ENCODE results near the gene ZNF425.

The ZNF425 gene, protein sequence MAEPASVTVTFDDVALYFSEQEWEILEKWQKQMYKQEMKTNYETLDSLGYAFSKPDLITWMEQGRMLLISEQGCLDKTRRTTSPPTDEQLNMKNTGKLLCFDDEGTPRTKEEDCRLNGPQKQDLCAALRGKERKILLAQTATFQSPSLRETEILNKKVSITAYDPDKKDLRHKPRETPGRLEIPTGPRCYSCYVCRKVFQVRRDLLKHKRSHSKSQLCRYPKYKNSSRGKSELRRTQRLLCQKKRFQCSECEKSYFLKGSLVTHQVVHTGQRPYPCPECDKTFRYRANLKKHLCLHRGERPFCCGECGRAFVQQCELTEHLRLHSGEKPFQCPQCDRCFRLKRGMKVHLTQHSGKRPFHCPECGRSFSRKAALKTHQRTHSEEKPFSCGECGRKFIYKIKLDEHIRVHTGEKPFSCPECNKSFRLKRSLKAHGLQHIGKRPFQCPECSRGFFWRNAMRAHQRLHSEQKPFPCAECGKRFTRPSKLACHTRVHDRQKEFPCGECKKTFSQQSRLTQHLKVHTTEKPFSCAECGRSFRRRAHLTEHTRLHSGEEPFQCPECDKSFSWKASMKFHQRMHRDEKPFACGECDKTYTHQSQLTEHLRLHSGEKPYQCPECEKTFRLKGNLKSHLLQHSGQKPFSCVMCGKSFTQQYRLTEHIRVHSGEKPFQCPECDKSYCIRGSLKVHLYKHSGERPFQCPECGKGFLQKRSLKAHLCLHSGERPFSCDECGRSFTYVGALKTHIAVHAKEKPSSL

GRCh38 chr7:149125863-149126661 is at the start of gene ZNF425:
Gene ZNF425 (minus strand): TSS chr7:149126324. CDS start chr7:149126213, 111 bp downstream.
- Mint-ChIP-seq H3K27me3 (ENCODE audit: low read depth) (no peaks in the 10 kb centered on the region), H3K4me3 (peak within 1 kb of the TSS; percentile 100), H3K27ac (peak within 1 kb of the TSS; percentile 100), H3K36me3 (ENCODE audit: low read depth) (peaks cover 31% of the 10 kb centered on the region), H3K9me3 (peaks cover 7% of the 10 kb centered on the region), H3K4me1 (ENCODE audit: low read depth) (peaks cover 19% of the 10 kb centered on the region)
- peak; percentile 93 for DNase-seq (ENCODE audit: low spot score)

- Mint-ChIP-seq H3K4me1 (ENCODE audit: low read depth) (no peaks in the 10 kb centered on the region), H3K27me3 (ENCODE audit: low read depth) (no peaks in the 10 kb centered on the region), H3K4me3 (no peak overlapping the region), H3K27ac (no peak overlapping the region), H3K9me3 (no peaks in the 10 kb centered on the region), H3K36me3 (ENCODE audit: low read depth) (peaks cover 42% of the 10 kb centered on the region)
- no peak for DNase-seq (ENCODE audit: low spot score)
Observed at GRCh38 chr7:149175150-149175549, 49.0 kb upstream of the ZNF425 start.

DNA sequence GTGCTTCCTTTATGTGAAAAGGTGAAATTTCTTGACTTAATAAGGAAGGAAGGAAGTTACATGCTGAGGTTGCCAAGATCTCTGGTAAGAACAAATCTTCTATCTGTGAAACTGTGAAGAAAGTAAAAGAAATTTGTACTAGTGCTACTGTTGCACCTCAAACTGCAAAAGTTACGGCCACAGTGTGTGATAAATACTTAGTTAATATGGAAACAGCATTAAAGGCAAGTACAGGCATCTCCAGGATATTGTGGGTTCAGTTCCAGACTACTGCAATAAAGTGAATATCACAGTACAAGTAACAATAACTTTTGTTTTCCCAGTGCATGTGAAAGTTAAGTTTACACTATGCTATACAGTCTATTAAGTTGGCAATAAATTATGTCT is 46.4 kb upstream of the ZNF425 start:
- no peaks in the 10 kb centered on the region for H3K27me3 Mint-ChIP-seq (ENCODE audit: low read depth)
- H3K9me3 Mint-ChIP-seq = no peaks in the 10 kb centered on the region
- H3K36me3 Mint-ChIP-seq (ENCODE audit: low read depth) = peaks cover 33% of the 10 kb centered on the region
- no peak overlapping the region for H3K27ac Mint-ChIP-seq
- DNase-seq (ENCODE audit: low spot score) = no peak
- no peaks in the 10 kb centered on the region for H3K4me1 Mint-ChIP-seq (ENCODE audit: low read depth)
- H3K4me3 Mint-ChIP-seq = no peak overlapping the region

DNA sequence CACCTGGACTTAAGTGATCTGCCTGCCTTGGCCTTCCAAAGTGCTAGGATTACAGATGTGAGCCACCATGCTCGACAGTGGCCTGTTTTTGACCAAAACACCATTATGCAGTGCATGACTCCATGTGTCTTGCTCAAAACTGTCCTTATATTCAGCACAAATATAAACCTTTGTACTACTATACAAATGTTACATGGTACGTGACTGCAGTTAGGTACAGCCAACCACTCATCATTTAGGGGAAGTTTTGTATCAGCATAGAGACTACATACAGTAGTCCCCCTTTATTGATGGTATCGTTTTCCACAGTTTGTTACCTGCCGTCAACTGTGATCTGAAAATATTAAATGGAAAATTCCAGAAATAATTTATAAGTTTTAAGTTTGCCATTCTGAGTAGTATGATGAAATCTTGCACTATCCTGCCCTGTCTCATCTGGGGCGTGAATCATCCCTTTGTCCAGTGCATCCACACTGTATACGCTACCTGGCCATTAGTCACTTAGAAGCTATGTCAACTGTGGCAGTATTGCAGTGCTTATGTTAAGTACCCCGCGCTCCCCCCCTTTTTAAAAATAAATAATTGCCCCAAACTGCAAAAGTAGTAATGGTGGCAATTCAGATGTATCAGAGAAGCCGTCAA is 45.9 kb upstream of the ZNF425 start:
- no peak for DNase-seq (ENCODE audit: low spot score)
- no peak overlapping the region for H3K4me3 Mint-ChIP-seq
- no peaks in the 10 kb centered on the region for H3K4me1 Mint-ChIP-seq (ENCODE audit: low read depth)
- no peaks in the 10 kb centered on the region for H3K9me3 Mint-ChIP-seq
- no peaks in the 10 kb centered on the region for H3K27me3 Mint-ChIP-seq (ENCODE audit: low read depth)
- no peak overlapping the region for H3K27ac Mint-ChIP-seq
- peaks cover 31% of the 10 kb centered on the region for H3K36me3 Mint-ChIP-seq (ENCODE audit: low read depth)

DNA sequence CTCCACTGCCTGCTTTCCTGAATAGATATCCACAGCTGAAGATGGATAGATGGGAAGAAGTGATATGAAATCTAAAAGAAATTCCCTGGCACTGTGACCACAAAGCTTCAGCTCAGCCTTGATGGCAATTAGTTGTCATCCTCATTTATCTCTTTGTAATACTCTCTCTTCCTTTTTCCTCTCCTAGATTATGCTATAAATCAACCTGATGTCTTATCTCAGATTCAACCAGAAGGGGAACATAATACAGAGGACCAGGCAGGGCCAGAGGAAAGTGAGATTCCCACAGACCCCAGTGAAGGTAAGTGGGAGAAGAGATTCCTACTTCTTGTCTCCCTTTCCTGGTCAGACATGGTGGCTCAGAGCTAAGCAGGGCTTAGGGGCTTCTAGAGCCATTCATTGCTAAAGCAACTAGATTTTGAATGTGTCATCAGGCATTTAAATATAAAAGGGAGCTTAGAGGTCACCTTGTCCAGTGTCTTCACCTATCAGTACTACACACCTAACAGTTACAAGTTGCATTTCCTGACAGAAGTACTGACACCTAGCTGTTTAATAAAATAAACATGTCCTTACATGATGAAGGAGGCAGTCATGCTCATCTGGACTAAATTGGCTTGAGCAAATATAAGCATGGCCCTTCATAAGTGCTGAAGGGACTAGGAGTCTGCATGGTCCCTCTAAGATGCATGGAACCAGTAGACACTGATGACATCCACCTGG is 40.7 kb upstream of the ZNF425 start:
- Mint-ChIP-seq H3K27ac (no peak overlapping the region), H3K36me3 (ENCODE audit: low read depth) (peaks cover 38% of the 10 kb centered on the region), H3K4me1 (ENCODE audit: low read depth) (peaks cover 3% of the 10 kb centered on the region), H3K9me3 (no peaks in the 10 kb centered on the region), H3K4me3 (no peak overlapping the region), H3K27me3 (ENCODE audit: low read depth) (no peaks in the 10 kb centered on the region)
- no peak for DNase-seq (ENCODE audit: low spot score)

GRCh38 chr7:149166142-149166541 is 40.0 kb upstream of the ZNF425 start:
- Mint-ChIP-seq H3K4me1 (ENCODE audit: low read depth) (peaks cover 6% of the 10 kb centered on the region), H3K27ac (no peak overlapping the region), H3K36me3 (ENCODE audit: low read depth) (peaks cover 42% of the 10 kb centered on the region)

DNA sequence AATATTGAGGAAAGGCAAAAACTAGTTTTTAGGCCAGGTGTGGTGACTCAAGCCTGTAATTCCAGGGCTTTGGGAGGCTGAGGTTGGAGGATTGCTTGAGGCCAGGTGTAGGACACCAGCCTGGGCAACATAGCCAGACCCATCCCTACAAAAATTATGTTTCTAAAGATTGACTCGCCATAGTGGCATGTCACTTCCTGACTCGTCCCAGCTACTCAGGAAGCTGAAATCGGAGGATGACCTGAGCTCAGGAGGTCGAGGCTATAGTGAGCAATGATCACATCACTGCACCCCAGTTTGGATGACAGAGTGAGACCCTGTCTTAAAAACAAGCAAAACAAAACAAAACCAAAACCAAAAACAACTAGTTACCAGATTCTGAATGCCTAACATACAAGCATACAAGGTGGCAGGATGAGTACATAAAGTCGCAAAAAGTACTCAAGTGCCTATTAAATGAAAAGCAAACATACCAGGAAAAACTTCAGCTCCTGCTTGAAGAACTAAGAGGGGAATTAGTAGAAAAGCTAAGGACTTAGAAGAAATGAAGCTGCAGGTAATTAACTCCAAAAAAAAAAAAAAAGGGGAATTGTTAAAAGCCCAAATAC is 35.2 kb upstream of the ZNF425 start:
- Mint-ChIP-seq H3K9me3 (no peaks in the 10 kb centered on the region), H3K4me1 (ENCODE audit: low read depth) (peaks cover 8% of the 10 kb centered on the region), H3K36me3 (ENCODE audit: low read depth) (peaks cover 32% of the 10 kb centered on the region), H3K27me3 (ENCODE audit: low read depth) (no peaks in the 10 kb centered on the region), H3K4me3 (no peak overlapping the region), H3K27ac (peak overlapping the region; percentile 41)
- DNase-seq (ENCODE audit: low spot score) = no peak

More at GRCh38 chr7:149166142-149166541, 40.0 kb upstream of the ZNF425 start:
- Mint-ChIP-seq H3K4me3 (no peak overlapping the region), H3K9me3 (no peaks in the 10 kb centered on the region), H3K27me3 (ENCODE audit: low read depth) (no peaks in the 10 kb centered on the region)
- DNase-seq (ENCODE audit: low spot score) = no peak

DNA sequence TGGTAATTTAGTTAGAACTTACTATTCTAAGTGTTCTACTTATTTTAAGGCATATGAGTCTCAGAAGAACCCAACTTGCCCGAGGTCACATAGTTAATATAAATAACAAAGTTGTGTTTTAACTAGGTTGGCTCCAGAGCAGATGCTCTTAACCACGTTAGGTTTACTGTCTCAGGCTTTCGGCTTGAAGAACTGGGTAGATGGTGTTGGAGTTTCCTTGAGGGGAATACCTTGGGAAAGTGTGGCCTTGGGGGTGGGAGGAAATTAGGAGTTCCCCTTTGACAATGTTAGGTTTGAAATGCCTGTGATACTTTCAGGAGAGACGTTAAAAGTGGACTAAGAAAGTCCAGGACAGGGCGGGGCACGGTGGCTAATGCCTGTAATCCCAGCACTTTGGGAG is 30.8 kb upstream of the ZNF425 start:
- H3K27me3 Mint-ChIP-seq (ENCODE audit: low read depth) = no peaks in the 10 kb centered on the region
- H3K4me3 Mint-ChIP-seq = no peak overlapping the region
- no peak overlapping the region for H3K27ac Mint-ChIP-seq
- H3K9me3 Mint-ChIP-seq = peaks cover 3% of the 10 kb centered on the region
- H3K36me3 Mint-ChIP-seq (ENCODE audit: low read depth) = peaks cover 39% of the 10 kb centered on the region
- no peak for DNase-seq (ENCODE audit: low spot score)
- peaks cover 5% of the 10 kb centered on the region for H3K4me1 Mint-ChIP-seq (ENCODE audit: low read depth)

GRCh38 chr7:149154056-149154455 is 27.9 kb upstream of the ZNF425 start:
- Mint-ChIP-seq H3K9me3 (peaks cover 3% of the 10 kb centered on the region), H3K27me3 (ENCODE audit: low read depth) (no peaks in the 10 kb centered on the region), H3K36me3 (ENCODE audit: low read depth) (peaks cover 35% of the 10 kb centered on the region), H3K4me3 (no peak overlapping the region), H3K4me1 (ENCODE audit: low read depth) (peaks cover 8% of the 10 kb centered on the region), H3K27ac (no peak overlapping the region)
- no peak for DNase-seq (ENCODE audit: low spot score)

DNA sequence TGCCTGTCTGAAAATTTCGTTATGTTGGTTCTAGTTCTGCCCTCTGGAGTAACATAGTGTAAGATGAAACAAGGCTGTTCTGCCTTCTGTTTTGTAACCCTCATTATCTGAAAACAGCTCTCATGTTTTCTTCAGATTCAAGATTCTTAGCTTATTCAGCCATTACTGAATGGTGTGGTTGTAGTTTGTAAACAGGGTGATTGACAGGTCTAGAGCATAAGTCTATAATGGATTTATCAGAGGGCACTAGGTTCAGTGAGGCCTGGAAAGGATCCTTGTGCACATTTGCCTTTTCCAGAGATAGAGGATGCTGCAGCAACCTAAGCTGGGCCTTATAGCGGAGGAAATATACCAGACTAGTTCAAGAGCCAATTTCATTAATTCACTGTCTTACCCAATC is 27.2 kb upstream of the ZNF425 start:
- Mint-ChIP-seq H3K9me3 (peaks cover 3% of the 10 kb centered on the region), H3K4me3 (no peak overlapping the region), H3K27me3 (ENCODE audit: low read depth) (no peaks in the 10 kb centered on the region), H3K36me3 (ENCODE audit: low read depth) (peaks cover 35% of the 10 kb centered on the region), H3K4me1 (ENCODE audit: low read depth) (peaks cover 14% of the 10 kb centered on the region), H3K27ac (no peak overlapping the region)
- no peak for DNase-seq (ENCODE audit: low spot score)

GRCh38 chr7:149150981-149151380 is 24.9 kb upstream of the ZNF425 start:
- H3K27me3 Mint-ChIP-seq (ENCODE audit: low read depth) = no peaks in the 10 kb centered on the region
- H3K4me3 Mint-ChIP-seq = no peak overlapping the region
- H3K27ac Mint-ChIP-seq = no peak overlapping the region
- H3K4me1 Mint-ChIP-seq (ENCODE audit: low read depth) = peaks cover 16% of the 10 kb centered on the region
- peaks cover 3% of the 10 kb centered on the region for H3K9me3 Mint-ChIP-seq
- DNase-seq (ENCODE audit: low spot score) = no peak
- H3K36me3 Mint-ChIP-seq (ENCODE audit: low read depth) = peaks cover 23% of the 10 kb centered on the region

- peak; percentile 62 for DNase-seq (ENCODE audit: low spot score)
- Mint-ChIP-seq H3K9me3 (no peaks in the 10 kb centered on the region), H3K4me1 (ENCODE audit: low read depth) (peaks cover 24% of the 10 kb centered on the region), H3K36me3 (ENCODE audit: low read depth) (peaks cover 4% of the 10 kb centered on the region), H3K4me3 (peak overlapping the region; percentile 85), H3K27me3 (ENCODE audit: low read depth) (no peaks in the 10 kb centered on the region), H3K27ac (peak overlapping the region; percentile 69)
Observed at GRCh38 chr7:149147752-149148653, 21.9 kb upstream of the ZNF425 start.

All from T-helper 2 cell treated with Interferon-gamma antibody and Interleukin-4, amounts not matched to agents 5 μg/mL and 100 μg/mL, for 36 hours (primary cell).